HepG2 (cell line): ENCODE data around the gene LDLRAD2. TPM values are rescaled to one million over a fixed set of nuclear protein-coding genes. Genes with fewer than 3 reads are reported as not detected.
A peak's percentile ranks its signal among the peaks of the same experiment; 100 is the strongest.

Experiments
- AGO1 ChIP-seq: fragments of 200-400 bp; formaldehyde crosslinking; IDR thresholded peaks from 2 replicates; pipeline ENCODE4 v1.6.1; 2017; ENCODE audit warnings: mild to moderate bottlenecking, low read depth, low read length, moderate library complexity; ENCODE audit not compliant: poor library complexity, severe bottlenecking
- FOSL2 ChIP-seq: sonication (generic); formaldehyde crosslinking; IDR thresholded peaks from 2 replicates; pipeline ENCODE4 v1.4.0; 2020; ENCODE audit warnings: missing genetic modification reagents
- GZF1 ChIP-seq: sonication (generic); formaldehyde crosslinking; IDR thresholded peaks from 2 replicates; pipeline ENCODE4 v1.5.1; 2020; ENCODE audit warnings: mild to moderate bottlenecking, missing genetic modification reagents
- HNRNPL ChIP-seq: fragments of 200-400 bp; formaldehyde crosslinking; IDR thresholded peaks from 2 replicates; pipeline ENCODE4 v1.6.1; 2017; ENCODE audit warnings: mild to moderate bottlenecking, low read depth, low read length
- IKZF4 ChIP-seq: sonication (generic); formaldehyde crosslinking; IDR thresholded peaks from 2 replicates; pipeline ENCODE4 v1.5.1; 2020; ENCODE audit warnings: borderline replicate concordance, mild to moderate bottlenecking, low read depth, missing genetic modification reagents; ENCODE audit errors: not compliant biosample characterization
- JUN ChIP-seq: sonication (generic); formaldehyde crosslinking; IDR thresholded peaks from 2 replicates; pipeline ENCODE4 v1.4.0; 2020; ENCODE audit warnings: mild to moderate bottlenecking, missing genetic modification reagents
- NCOA5 ChIP-seq: sonication (generic); formaldehyde crosslinking; IDR thresholded peaks from 2 replicates; pipeline ENCODE4 v1.4.0; 2020; ENCODE audit warnings: missing genetic modification reagents
- ONECUT2 ChIP-seq: sonication (generic); formaldehyde crosslinking; IDR thresholded peaks from 2 replicates; pipeline ENCODE4 v1.4.0; 2020; ENCODE audit warnings: missing genetic modification reagents
- RAD21 ChIP-seq: fragments of 450-650 bp; formaldehyde crosslinking; IDR thresholded peaks from 2 replicates; pipeline ENCODE4 v1.5.0; 2020; ENCODE audit warnings: mild to moderate bottlenecking
- RCOR2 ChIP-seq: IDR thresholded peaks from 2 replicates; pipeline ENCODE4 v1.6.1; 2016; ENCODE audit warnings: missing biosample characterization, missing genetic modification reagents
- SMC3 ChIP-seq: IDR thresholded peaks from 2 replicates; pipeline ENCODE4 v1.6.1; 2011; ENCODE audit warnings: low read length, improper control_type of control experiment
- ZBTB1 ChIP-seq: sonication (generic); formaldehyde crosslinking; IDR thresholded peaks from 2 replicates; pipeline ENCODE4 v1.4.0; 2020; ENCODE audit warnings: missing genetic modification reagents, borderline replicate concordance
- ZBTB33 ChIP-seq: sonication (generic); formaldehyde crosslinking; IDR thresholded peaks from 2 replicates; pipeline ENCODE4 v1.4.0; 2020; ENCODE audit warnings: missing genetic modification reagents
- ZNF264 ChIP-seq: sonication (generic); formaldehyde crosslinking; IDR thresholded peaks from 2 replicates; pipeline ENCODE4 v1.4.0; 2020; ENCODE audit warnings: missing genetic modification reagents
- ZNF354B ChIP-seq: sonication (generic); formaldehyde crosslinking; IDR thresholded peaks from 2 replicates; pipeline ENCODE4 v1.8.0; 2022; ENCODE audit warnings: mild to moderate bottlenecking, missing genetic modification reagents
- ZNF614 ChIP-seq: IDR thresholded peaks from 2 replicates; pipeline ENCODE4 v1.6.1; 2018; ENCODE audit warnings: missing biosample characterization, missing genetic modification reagents, inconsistent platforms, borderline replicate concordance
- ZNF747 ChIP-seq: sonication (generic); formaldehyde crosslinking; IDR thresholded peaks from 2 replicates; pipeline ENCODE4 v1.8.1; 2023; ENCODE audit warnings: missing genetic modification reagents, mild to moderate bottlenecking, borderline replicate concordance
- polyA plus RNA-seq, 8 experiments: library from polyadenylated mRNA; depleted of rRNA in 3 of 8; stranded (reverse) in 7 of 8; unstranded in 1 of 8; fragments of >200 nt; fragmentation: Illumina TruSeq in 4 of 8; extraction: Trizol in 4 of 8; gene quantifications; 2 replicates each; pipeline versions ENCODE4 v1.2.1 to v1.2.3, GENCODE V29; 2011 to 2016; ENCODE audit warnings: low read depth in 4 of 8, missing spikeins in 1 of 8, mixed read lengths in 1 of 8; ENCODE audit not compliant: insufficient read depth in 1 of 8
- total RNA-seq, 5 experiments: library from RNA; depleted of rRNA; stranded (reverse); fragments of >200 nt; fragmentation: Illumina TruSeq; extraction: Trizol; gene quantifications; 2 replicates each; pipeline ENCODE4 v1.2.3, GENCODE V29; 2016; ENCODE audit warnings: low read depth in 1 of 5
- TF ChIP-seq, protein P1 (sequence below): IDR thresholded peaks from 2 replicates; pipeline ENCODE4 v1.6.1; 2018; ENCODE audit warnings: missing genetic modification reagents
- TF ChIP-seq, protein P2 (sequence below): IDR thresholded peaks from 2 replicates; pipeline ENCODE4 v1.6.1; 2016; ENCODE audit warnings: missing compliant biosample characterization, missing genetic modification reagents, borderline replicate concordance
- TF ChIP-seq, protein P3 (sequence below): sonication (generic); formaldehyde crosslinking; IDR thresholded peaks from 2 replicates; pipeline ENCODE4 v1.4.0; 2020; ENCODE audit warnings: missing genetic modification reagents
- TF ChIP-seq, protein P4 (sequence below): sonication (generic); formaldehyde crosslinking; IDR thresholded peaks from 2 replicates; pipeline ENCODE4 v1.4.0; 2020; ENCODE audit warnings: missing genetic modification reagents, borderline replicate concordance

The LDLRAD2 gene
- total and polyA plus RNA-seq, 2 of the 13 experiments (the other 11 are each of a cell fraction or from before 2014, with no cell fraction given): not detected

DNA sequence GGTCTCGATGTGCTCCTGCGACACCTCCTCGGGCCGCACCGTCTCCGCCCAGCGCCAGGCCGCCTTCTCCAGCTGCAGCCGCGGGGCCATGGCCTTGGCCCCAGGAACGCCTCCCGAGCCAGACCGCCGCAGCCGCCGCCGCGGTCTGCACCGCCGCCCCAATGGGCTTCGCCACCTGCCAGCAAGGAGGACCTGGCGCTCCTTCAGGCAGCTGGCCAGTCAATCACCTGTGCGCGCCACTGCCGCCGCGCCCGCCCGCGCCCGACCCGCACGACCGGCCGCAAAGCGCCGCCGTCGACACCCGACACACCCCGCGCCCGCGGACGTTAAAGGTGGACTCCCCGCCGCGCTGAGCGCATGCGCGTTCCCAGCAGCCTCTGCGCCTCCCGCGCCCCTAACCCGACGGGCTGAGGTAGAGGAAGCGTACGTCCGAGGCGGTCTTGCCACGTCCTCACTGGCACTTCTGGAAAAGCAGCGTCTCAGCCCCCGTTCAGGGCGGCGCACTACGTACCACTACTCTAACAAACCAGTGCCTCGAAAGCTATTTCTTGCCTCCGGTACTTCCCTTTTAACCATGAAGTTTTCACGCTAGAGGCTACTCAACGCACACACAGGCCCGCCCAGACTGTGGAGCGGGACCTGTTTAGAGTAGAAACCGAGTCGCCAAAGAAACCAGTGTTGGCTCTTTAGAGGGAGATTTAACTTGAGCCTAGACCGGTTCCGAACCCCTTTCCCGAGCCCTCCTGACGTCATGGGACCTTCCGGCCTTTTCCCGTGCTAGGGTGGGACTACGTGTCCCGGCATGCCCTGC is 29.0 kb upstream of the LDLRAD2 start, which contains the start of gene USP48 (continued):
- TF ChIP-seq ZBTB33 (CRISPR knock-in tag): peak; percentile 46; the same call in 1 of the 2 replicates
- TF ChIP-seq FOSL2 (CRISPR knock-in tag): no peak; the same call in 1 of the 2 replicates
- peak; percentile 58 for TF ChIP-seq IKZF4 (CRISPR knock-in tag)
- TF ChIP-seq RAD21: peak; percentile 7; the same call in 1 of the 2 replicates
- TF ChIP-seq, protein P1, sequence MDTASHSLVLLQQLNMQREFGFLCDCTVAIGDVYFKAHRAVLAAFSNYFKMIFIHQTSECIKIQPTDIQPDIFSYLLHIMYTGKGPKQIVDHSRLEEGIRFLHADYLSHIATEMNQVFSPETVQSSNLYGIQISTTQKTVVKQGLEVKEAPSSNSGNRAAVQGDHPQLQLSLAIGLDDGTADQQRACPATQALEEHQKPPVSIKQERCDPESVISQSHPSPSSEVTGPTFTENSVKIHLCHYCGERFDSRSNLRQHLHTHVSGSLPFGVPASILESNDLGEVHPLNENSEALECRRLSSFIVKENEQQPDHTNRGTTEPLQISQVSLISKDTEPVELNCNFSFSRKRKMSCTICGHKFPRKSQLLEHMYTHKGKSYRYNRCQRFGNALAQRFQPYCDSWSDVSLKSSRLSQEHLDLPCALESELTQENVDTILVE: no peak; the same call in none of the 2 replicates
- TF ChIP-seq ZNF614 (CRISPR knock-in tag): peak; percentile 70; the same call in 1 of the 2 replicates
- peak; percentile 40; the same call in 1 of the 2 replicates for TF ChIP-seq JUN
- 0 out of 2 replicates have a peak, but pooled peaks have one; percentile 44 for TF ChIP-seq HNRNPL
- TF ChIP-seq, protein P2, sequence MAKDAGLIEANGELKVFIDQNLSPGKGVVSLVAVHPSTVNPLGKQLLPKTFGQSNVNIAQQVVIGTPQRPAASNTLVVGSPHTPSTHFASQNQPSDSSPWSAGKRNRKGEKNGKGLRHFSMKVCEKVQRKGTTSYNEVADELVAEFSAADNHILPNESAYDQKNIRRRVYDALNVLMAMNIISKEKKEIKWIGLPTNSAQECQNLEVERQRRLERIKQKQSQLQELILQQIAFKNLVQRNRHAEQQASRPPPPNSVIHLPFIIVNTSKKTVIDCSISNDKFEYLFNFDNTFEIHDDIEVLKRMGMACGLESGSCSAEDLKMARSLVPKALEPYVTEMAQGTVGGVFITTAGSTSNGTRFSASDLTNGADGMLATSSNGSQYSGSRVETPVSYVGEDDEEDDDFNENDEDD (CRISPR knock-in tag): peak; percentile 90
- TF ChIP-seq, protein P3, sequence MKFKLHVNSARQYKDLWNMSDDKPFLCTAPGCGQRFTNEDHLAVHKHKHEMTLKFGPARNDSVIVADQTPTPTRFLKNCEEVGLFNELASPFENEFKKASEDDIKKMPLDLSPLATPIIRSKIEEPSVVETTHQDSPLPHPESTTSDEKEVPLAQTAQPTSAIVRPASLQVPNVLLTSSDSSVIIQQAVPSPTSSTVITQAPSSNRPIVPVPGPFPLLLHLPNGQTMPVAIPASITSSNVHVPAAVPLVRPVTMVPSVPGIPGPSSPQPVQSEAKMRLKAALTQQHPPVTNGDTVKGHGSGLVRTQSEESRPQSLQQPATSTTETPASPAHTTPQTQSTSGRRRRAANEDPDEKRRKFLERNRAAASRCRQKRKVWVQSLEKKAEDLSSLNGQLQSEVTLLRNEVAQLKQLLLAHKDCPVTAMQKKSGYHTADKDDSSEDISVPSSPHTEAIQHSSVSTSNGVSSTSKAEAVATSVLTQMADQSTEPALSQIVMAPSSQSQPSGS: peak; percentile 96
- TF ChIP-seq ONECUT2 (CRISPR knock-in tag): peak; percentile 11; the same call in 1 of the 2 replicates
- 0 out of 2 replicates have a peak, but pooled peaks have one; percentile 61 for TF ChIP-seq RCOR2 (CRISPR knock-in tag)
- TF ChIP-seq, protein P4, sequence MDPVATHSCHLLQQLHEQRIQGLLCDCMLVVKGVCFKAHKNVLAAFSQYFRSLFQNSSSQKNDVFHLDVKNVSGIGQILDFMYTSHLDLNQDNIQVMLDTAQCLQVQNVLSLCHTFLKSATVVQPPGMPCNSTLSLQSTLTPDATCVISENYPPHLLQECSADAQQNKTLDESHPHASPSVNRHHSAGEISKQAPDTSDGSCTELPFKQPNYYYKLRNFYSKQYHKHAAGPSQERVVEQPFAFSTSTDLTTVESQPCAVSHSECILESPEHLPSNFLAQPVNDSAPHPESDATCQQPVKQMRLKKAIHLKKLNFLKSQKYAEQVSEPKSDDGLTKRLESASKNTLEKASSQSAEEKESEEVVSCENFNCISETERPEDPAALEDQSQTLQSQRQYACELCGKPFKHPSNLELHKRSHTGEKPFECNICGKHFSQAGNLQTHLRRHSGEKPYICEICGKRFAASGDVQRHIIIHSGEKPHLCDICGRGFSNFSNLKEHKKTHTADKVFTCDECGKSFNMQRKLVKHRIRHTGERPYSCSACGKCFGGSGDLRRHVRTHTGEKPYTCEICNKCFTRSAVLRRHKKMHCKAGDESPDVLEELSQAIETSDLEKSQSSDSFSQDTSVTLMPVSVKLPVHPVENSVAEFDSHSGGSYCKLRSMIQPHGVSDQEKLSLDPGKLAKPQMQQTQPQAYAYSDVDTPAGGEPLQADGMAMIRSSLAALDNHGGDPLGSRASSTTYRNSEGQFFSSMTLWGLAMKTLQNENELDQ: no peak
- 0 out of 2 replicates have a peak, but pooled peaks have one; percentile 42 for TF ChIP-seq ZNF264 (CRISPR knock-in tag)
- TF ChIP-seq ZNF747 (CRISPR knock-in tag): peak; percentile 45; the same call in 1 of the 2 replicates
- no peak for TF ChIP-seq ZNF354B (CRISPR knock-in tag)
- no peak for TF ChIP-seq SMC3
- no peak for TF ChIP-seq AGO1
- no peak for TF ChIP-seq NCOA5 (CRISPR knock-in tag)
- TF ChIP-seq ZBTB1 (CRISPR knock-in tag): no peak
- no peak for TF ChIP-seq GZF1 (CRISPR knock-in tag)
